K562 (cell line): ENCODE measurements around the gene MAPKAPK2.

Experiments used
- CREM ChIP-seq: IDR thresholded peaks from 2 replicates; pipeline ENCODE4 v1.6.1; 2014; ENCODE audit warnings: antibody characterized with exemption, low read depth
- CTCF ChIP-seq, 3 experiments: IDR thresholded peaks in 2 of 3; conservative IDR thresholded peaks in 1 of 3; 2 replicates each; pipeline ENCODE4 v1.5.1; 2011 to 2012; ENCODE audit warnings: low read length in 3 of 3, mild to moderate bottlenecking in 3 of 3, control low read depth in 2 of 3, improper control_type of control experiment in 1 of 3, inconsistent platforms in 1 of 3, low read depth in 1 of 3, mixed read lengths in 1 of 3, moderate library complexity in 1 of 3; ENCODE audit not compliant: insufficient read depth in 2 of 3
- EZH2 ChIP-seq: IDR thresholded peaks from 2 replicates; pipeline ENCODE4 v1.6.1; 2012; ENCODE audit warnings: low read depth, mild to moderate bottlenecking, inconsistent platforms, low read length, borderline replicate concordance
- FOS ChIP-seq: IDR thresholded peaks from 3 replicates; pipeline ENCODE4 v1.6.1; 2011; ENCODE audit not compliant: insufficient read length; ENCODE audit errors: extremely low read depth
- POLR2A ChIP-seq: fragments of 450-650 bp; conservative IDR thresholded peaks from 2 replicates; pipeline ENCODE4 v1.6.1; 2016
- POLR2AphosphoS5 ChIP-seq: IDR thresholded peaks from 2 replicates; pipeline ENCODE4 v1.6.1; 2011; ENCODE audit warnings: mild to moderate bottlenecking, low read depth, low read length, moderate library complexity; ENCODE audit not compliant: control insufficient read depth, insufficient read depth
- RAD21 ChIP-seq, 2 experiments: fragments of 250-450 bp in 1 of 2; fragments of 450-650 bp in 1 of 2; sonication (Bioruptor Pico) in 1 of 2; formaldehyde crosslinking in 1 of 2; IDR thresholded peaks in 1 of 2; conservative IDR thresholded peaks in 1 of 2; 2 replicates each; pipeline versions ENCODE4 v1.4.0 to v1.8.0; 2020 to 2022; ENCODE audit warnings: mild to moderate bottlenecking in 2 of 2, moderate library complexity in 1 of 2
- ZBTB8A ChIP-seq: fragments of 450-650 bp; IDR thresholded peaks from 2 replicates; pipeline ENCODE4 v1.6.1; 2018; ENCODE audit warnings: mild to moderate bottlenecking, moderate library complexity; ENCODE audit not compliant: partially characterized antibody
- ZKSCAN3 ChIP-seq: fragments of 250-450 bp; sonication (Bioruptor Pico); IDR thresholded peaks from 2 replicates; pipeline ENCODE4 v1.4.0; 2020
- ZNF584 ChIP-seq: fragments of 200-800 bp; sonication (Bioruptor generic); IDR thresholded peaks from 2 replicates; pipeline ENCODE4 v1.6.1; 2016; ENCODE audit warnings: low read depth, mild to moderate bottlenecking, missing genetic modification characterization, missing compliant biosample characterization
- TF ChIP-seq, protein P1 (sequence below): fragments of 250-450 bp; sonication (Bioruptor Pico); IDR thresholded peaks from 2 replicates; pipeline ENCODE4 v1.8.0; 2022; ENCODE audit warnings: moderate library complexity, mild to moderate bottlenecking, inconsistent platforms

- TF ChIP-seq POLR2AphosphoS5 = no peak
- no peak for TF ChIP-seq ZKSCAN3
- TF ChIP-seq RAD21 (CRISPR knock-in tag; conservative IDR thresholded peaks at IDR 0.05 in 1 of 2, IDR thresholded peaks at IDR 0.05 in 1 of 2) = no peak
- no peak for TF ChIP-seq ZNF584
- TF ChIP-seq EZH2 = no peak
- no peak for TF ChIP-seq POLR2A
- TF ChIP-seq, protein P1, sequence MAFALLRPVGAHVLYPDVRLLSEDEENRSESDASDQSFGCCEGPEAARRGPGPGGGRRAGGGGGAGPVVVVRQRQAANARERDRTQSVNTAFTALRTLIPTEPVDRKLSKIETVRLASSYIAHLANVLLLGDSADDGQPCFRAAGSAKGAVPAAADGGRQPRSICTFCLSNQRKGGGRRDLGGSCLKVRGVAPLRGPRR = no peak
- TF ChIP-seq ZBTB8A = no peak
- TF ChIP-seq CREM = no peak
- TF ChIP-seq CTCF (IDR thresholded peaks at IDR 0.05 in 2 of 3, conservative IDR thresholded peaks at IDR 0.05 in 1 of 3; ENCODE audit: insufficient read depth in 2 of 3, low read depth in 1 of 3, low read length in 3 of 3) = no peak
- no peak for TF ChIP-seq FOS
Observed at GRCh38 chr1:206699000-206699586, 14.4 kb downstream of the MAPKAPK2 start.
